HG03135 (cell line): ENCODE measurements around the gene MAGEE1.
A peak's percentile ranks its signal among the peaks of the same experiment; 100 is the strongest.

Experiments
- ATAC-seq: cut with Tn5 transposase; IDR thresholded peaks from one replicate; pipeline ENCODE4 v1.9.1; 2021; ENCODE audit warnings: mild to moderate bottlenecking, moderate library complexity; ENCODE audit not compliant: unreplicated experiment

The MAGEE1 gene, protein sequence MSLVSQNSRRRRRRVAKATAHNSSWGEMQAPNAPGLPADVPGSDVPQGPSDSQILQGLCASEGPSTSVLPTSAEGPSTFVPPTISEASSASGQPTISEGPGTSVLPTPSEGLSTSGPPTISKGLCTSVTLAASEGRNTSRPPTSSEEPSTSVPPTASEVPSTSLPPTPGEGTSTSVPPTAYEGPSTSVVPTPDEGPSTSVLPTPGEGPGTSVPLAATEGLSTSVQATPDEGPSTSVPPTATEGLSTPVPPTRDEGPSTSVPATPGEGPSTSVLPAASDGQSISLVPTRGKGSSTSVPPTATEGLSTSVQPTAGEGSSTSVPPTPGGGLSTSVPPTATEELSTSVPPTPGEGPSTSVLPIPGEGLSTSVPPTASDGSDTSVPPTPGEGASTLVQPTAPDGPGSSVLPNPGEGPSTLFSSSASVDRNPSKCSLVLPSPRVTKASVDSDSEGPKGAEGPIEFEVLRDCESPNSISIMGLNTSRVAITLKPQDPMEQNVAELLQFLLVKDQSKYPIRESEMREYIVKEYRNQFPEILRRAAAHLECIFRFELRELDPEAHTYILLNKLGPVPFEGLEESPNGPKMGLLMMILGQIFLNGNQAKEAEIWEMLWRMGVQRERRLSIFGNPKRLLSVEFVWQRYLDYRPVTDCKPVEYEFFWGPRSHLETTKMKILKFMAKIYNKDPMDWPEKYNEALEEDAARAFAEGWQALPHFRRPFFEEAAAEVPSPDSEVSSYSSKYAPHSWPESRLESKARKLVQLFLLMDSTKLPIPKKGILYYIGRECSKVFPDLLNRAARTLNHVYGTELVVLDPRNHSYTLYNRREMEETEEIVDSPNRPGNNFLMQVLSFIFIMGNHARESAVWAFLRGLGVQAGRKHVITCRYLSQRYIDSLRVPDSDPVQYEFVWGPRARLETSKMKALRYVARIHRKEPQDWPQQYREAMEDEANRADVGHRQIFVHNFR

GRCh38 chrX:76427560-76428242 lies at the start of gene MAGEE1:
Gene MAGEE1 (plus strand): TSS chrX:76427710. CDS start chrX:76427931, 221 bp downstream.
- ATAC-seq, result peak; percentile 90

- no peak for ATAC-seq
These were observed 28.5 kb upstream of the MAGEE1 start for GRCh38 chrX:76398970-76399369.

GRCh38 chrX:76407795-76408194 lies 19.7 kb upstream of the MAGEE1 start:
- ATAC-seq, result no peak

- no peak for ATAC-seq
These were observed 7.3 kb upstream of the MAGEE1 start for GRCh38 chrX:76420237-76420636.

DNA sequence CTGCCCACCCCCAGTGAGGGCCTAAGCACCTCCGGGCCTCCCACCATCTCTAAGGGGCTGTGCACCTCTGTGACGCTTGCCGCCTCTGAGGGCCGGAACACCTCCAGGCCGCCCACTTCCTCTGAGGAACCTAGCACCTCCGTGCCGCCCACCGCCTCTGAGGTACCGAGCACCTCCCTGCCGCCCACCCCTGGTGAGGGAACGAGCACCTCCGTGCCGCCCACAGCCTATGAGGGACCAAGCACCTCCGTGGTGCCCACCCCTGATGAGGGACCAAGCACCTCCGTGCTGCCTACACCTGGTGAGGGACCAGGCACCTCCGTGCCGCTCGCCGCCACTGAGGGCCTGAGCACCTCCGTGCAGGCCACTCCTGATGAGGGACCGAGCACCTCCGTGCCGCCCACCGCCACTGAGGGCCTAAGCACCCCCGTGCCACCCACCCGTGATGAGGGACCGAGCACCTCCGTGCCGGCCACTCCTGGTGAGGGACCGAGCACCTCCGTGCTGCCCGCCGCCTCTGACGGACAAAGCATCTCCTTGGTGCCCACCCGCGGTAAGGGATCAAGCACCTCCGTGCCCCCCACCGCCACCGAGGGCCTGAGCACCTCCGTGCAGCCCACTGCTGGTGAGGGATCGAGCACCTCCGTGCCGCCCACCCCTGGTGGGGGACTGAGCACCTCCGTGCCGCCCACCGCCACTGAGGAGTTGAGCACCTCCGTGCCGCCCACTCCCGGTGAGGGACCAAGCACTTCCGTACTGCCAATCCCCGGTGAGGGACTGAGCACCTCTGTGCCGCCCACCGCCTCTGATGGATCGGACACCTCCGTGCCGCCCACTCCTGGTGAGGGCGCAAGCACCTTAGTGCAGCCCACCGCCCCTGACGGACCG lies 977 bp downstream of the MAGEE1 start:
- peak; percentile 29 for ATAC-seq

- ATAC-seq, result no peak
These were observed 5.7 kb downstream of the MAGEE1 start for GRCh38 chrX:76433219-76433618.

DNA sequence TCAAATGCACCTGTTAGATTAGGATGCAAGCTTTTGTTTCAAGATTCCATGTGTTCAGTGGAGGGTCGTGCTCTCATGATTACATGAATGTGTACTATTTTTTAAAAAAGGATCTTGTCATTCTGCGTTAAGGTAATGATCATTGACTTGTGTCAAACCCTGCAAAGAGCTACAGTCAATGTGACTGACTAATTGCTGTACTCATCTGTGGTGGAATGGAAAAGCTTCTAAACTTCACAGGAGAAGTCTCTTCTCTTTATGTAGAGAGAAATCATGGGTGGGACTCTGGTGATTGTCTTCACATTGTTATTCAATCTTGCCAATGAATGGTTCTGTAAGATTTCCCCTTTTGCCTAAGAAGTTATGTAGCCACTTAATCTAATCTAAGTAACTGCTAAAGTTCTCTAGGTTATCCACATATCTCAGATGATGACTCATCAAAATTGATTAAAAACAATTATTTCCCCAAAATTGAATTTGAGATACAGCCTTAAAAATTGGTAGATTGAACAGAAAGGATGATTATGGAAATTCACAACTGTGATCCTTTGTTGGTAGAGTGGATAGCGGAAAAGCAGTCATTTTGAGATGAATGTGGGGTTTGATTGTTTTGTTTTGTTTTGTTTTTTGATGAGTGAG lies 6.7 kb downstream of the MAGEE1 start:
- no peak for ATAC-seq

GRCh38 chrX:76439188-76439587 lies 11.7 kb downstream of the MAGEE1 start:
- no peak for ATAC-seq

GRCh38 chrX:76453737-76454406 lies 26.4 kb downstream of the MAGEE1 start:
- no peak for ATAC-seq

DNA sequence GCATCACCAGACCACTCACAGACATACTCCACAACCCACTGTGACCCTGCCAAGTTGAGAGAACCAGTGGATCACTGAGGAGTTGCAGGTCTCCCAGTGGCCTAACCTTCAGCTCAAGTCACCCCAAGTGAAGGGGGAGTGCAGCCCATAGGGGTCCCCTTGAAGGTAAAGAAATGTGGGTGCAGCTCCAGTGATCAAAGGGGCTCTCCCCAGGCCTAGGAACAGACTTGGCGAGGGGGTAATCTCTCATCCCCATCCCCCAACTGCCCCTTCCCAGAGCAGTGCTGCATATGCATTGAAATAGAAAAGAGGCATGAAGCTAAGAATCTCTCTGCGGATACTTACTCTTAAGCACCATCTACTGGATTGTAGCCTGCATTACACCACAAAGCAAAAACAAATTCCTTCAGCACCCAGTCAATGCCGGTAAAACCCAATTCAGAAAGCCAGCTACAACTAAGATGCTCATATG lies 27.0 kb downstream of the MAGEE1 start:
- ATAC-seq, result no peak

- no peak for ATAC-seq
These were observed 49.8 kb downstream of the MAGEE1 start for GRCh38 chrX:76477353-76477752.
